GM21717 (cell line): ENCODE results near the gene ITGAE.
A peak's percentile ranks its signal among the peaks of the same experiment; 100 is the strongest.
"Not testable (repeated sequence)": the region's sequence is repeated elsewhere in the genome, so short reads cannot be mapped to it uniquely, and the experiment has no call there.

Source experiments
- ATAC-seq: cut with Tn5 transposase; IDR thresholded peaks from one replicate; pipeline ENCODE4 v1.9.1; 2021; ENCODE audit warnings: mild to moderate bottlenecking, moderate library complexity; ENCODE audit not compliant: unreplicated experiment

ITGAE gene

GRCh38 chr17:3795390-3796102 is 5.4 kb downstream of the ITGAE start:
- ATAC-seq: no peak

- no peak for ATAC-seq
These were observed 6.2 kb downstream of the ITGAE start for GRCh38 chr17:3794557-3795389.

GRCh38 chr17:3794152-3794551 is 6.8 kb downstream of the ITGAE start:
- not testable (repeated sequence) for ATAC-seq

GRCh38 chr17:3793258-3793657 is 7.7 kb downstream of the ITGAE start:
- not testable (repeated sequence) for ATAC-seq

- no peak for ATAC-seq
These were observed 8.5 kb downstream of the ITGAE start for GRCh38 chr17:3792481-3792880.

GRCh38 chr17:3788200-3788599 is 12.8 kb downstream of the ITGAE start:
- ATAC-seq: no peak

GRCh38 chr17:3785323-3785722 is 15.7 kb downstream of the ITGAE start:
- ATAC-seq: not testable (repeated sequence)

GRCh38 chr17:3782751-3783150 is 18.2 kb downstream of the ITGAE start:
- ATAC-seq: no peak

- no peak for ATAC-seq
These were observed 20.0 kb downstream of the ITGAE start for GRCh38 chr17:3780986-3781385.

- ATAC-seq: no peak
These were observed 23.4 kb downstream of the ITGAE start for GRCh38 chr17:3777366-3778120.

GRCh38 chr17:3773966-3774365 is 27.0 kb downstream of the ITGAE start:
- no peak for ATAC-seq

GRCh38 chr17:3773511-3773910 is 27.5 kb downstream of the ITGAE start:
- ATAC-seq: no peak

GRCh38 chr17:3772764-3773163 is 28.2 kb downstream of the ITGAE start:
- no peak for ATAC-seq

GRCh38 chr17:3771140-3771539 is 29.8 kb downstream of the ITGAE start:
- ATAC-seq: no peak

GRCh38 chr17:3770466-3770865 is 30.5 kb downstream of the ITGAE start:
- no peak for ATAC-seq

GRCh38 chr17:3768769-3769168 is 32.2 kb downstream of the ITGAE start:
- no peak for ATAC-seq

- ATAC-seq: no peak
These were observed 32.6 kb downstream of the ITGAE start for GRCh38 chr17:3768341-3768740.

- ATAC-seq: no peak
These were observed 34.2 kb downstream of the ITGAE start for GRCh38 chr17:3766779-3767178.

GRCh38 chr17:3765981-3766380 is 35.0 kb downstream of the ITGAE start:
- ATAC-seq: no peak

GRCh38 chr17:3763777-3764170 is 37.2 kb downstream of the ITGAE start:
- no peak for ATAC-seq

GRCh38 chr17:3762922-3763776 is 37.8 kb downstream of the ITGAE start:
- peak; percentile 48 for ATAC-seq
